ENCODE measurements around the gene INHBB.
"Not testable (repeated sequence)": the region's sequence is repeated elsewhere in the genome, so short reads cannot be mapped to it uniquely, and the experiment has no call there.

INHBB gene

DNA sequence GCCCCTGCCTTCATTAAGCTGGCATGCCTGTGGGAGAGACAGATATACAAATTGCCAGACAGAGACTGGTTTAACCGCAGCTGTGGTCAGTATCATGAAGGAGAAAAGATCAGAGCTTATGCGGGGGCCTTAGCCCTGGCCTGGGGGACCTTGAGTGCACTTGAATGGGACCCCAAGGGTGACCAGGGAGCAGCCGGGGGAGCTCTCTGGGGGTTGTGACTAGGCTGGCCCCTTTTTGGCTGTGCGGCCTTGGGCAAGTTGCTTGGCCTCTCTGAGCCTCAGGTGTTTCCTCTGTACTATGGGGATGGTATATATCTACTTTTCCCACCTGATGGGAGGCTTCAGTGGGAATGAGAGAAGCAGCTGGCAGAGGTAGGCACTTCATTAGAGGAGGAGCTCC lies 35.7 kb downstream of the INHBB start:
- DNase-seq (ENCODE audit: low spot score), result no peak

GRCh38 chr2:120382541-120383144 lies 36.7 kb downstream of the INHBB start:
- no peak for DNase-seq (ENCODE audit: low spot score)

DNA sequence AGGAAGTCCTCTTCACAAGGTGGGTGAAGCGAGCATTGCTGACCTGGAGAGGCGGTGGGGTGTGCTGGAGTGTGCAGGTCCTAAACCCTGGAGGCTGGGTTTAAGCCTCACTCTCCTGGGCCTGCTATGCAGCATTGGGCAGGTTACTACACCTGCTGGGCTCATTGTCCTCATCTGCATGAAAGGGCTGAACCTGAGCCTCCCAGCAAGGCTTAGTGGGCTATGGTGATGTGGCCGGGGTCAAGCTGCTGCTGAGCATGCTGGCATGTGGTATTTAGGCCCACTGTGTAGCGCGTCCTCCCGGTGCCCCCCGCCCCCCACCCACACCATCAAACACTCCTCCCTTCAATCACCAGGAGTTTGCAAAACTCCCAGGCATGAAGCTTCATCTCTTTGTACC lies 37.3 kb downstream of the INHBB start:
- no peak for DNase-seq (ENCODE audit: low spot score)

DNA sequence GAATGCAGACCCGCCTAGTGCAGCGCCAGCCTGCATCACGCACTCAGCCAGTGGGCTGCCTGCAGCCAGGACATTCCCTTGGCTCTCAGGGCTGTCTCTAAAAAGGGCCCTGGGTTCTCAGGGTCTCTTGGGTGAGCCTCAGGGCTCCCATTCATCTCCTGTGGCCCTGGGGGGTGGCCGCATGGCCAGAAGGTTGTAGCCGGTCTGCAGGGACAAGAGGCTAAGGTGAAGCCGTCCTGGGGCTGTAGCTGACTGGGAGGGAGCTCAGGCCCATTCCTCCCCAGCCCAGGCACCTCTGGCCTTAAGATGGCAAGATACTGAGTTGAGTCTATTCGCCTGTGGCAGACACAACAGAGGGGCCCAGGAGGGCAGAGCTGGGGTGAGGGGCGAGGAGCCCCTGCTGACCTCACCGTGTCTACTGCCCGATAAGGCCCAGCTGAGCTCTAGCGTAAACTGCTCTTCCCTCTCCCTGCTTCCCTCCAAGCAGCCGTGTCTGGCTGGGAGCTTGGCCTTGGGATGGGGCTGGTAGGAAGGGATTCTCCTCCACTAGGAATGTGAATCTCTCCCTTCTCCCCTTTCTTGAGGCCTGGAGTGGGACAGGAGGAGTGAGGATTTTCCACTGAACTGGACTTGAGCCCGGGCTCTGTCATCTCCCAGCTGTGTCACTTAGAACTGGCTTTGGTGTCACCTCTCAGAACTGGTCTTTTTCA lies 37.9 kb downstream of the INHBB start:
- DNase-seq (ENCODE audit: low spot score), result no peak

GRCh38 chr2:120384486-120385354 lies 38.8 kb downstream of the INHBB start:
- no peak for DNase-seq (ENCODE audit: low spot score)

- no peak for DNase-seq (ENCODE audit: low spot score)
Measured at GRCh38 chr2:120385355-120386127, 39.6 kb downstream of the INHBB start.

GRCh38 chr2:120388222-120389035 lies 42.5 kb downstream of the INHBB start:
- DNase-seq (ENCODE audit: low spot score), result no peak

DNA sequence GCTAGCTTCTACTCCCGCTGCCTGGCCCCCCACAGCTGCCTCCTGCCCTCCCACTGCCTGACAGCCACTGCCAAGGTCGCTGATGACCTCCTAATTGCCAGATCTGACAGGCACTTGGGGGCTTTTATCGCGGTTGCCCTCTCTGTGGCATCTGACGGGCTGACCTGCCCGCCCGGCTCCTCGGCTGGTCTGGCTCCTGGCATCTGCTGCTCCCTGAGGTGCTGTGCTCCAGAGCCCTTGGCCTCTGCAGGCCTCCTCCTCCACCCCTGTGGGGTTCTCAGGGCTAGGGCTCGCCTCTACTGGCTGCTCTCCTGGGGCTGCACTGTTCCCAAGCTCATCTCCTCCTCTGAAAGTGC lies 43.1 kb downstream of the INHBB start:
- DNase-seq (ENCODE audit: low spot score), result no peak

- DNase-seq (ENCODE audit: low spot score), result no peak
Measured at GRCh38 chr2:120390381-120391055, 44.6 kb downstream of the INHBB start.

- not testable (repeated sequence) for DNase-seq (ENCODE audit: low spot score)
Measured at GRCh38 chr2:120391382-120391781, 45.4 kb downstream of the INHBB start.

- no peak for DNase-seq (ENCODE audit: low spot score)
Measured at GRCh38 chr2:120391911-120392665, 46.2 kb downstream of the INHBB start.

DNA sequence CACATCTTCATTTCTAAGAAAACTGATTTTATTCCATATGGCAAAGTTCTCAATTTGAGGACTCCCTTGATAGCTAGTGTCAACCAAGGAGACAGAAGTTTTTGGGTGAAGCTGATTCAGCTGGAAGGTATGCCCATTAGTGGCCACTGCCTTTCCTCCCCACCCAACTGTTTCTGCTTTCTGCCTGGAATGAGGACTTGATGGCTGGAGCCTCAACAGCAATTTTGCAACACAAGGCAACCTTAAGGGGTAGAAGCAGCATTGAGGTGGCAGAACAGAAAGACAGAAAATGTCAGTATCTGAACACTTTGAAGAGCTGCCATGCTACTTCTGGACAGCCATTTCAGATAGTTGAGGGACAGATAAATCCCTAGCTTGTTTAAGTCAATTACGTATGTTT lies 47.0 kb downstream of the INHBB start:
- no peak for DNase-seq (ENCODE audit: low spot score)

- no peak for DNase-seq (ENCODE audit: low spot score)
Measured at GRCh38 chr2:120393456-120393855, 47.5 kb downstream of the INHBB start.

GRCh38 chr2:120394764-120395163 lies 48.8 kb downstream of the INHBB start:
- no peak for DNase-seq (ENCODE audit: low spot score)

DNA sequence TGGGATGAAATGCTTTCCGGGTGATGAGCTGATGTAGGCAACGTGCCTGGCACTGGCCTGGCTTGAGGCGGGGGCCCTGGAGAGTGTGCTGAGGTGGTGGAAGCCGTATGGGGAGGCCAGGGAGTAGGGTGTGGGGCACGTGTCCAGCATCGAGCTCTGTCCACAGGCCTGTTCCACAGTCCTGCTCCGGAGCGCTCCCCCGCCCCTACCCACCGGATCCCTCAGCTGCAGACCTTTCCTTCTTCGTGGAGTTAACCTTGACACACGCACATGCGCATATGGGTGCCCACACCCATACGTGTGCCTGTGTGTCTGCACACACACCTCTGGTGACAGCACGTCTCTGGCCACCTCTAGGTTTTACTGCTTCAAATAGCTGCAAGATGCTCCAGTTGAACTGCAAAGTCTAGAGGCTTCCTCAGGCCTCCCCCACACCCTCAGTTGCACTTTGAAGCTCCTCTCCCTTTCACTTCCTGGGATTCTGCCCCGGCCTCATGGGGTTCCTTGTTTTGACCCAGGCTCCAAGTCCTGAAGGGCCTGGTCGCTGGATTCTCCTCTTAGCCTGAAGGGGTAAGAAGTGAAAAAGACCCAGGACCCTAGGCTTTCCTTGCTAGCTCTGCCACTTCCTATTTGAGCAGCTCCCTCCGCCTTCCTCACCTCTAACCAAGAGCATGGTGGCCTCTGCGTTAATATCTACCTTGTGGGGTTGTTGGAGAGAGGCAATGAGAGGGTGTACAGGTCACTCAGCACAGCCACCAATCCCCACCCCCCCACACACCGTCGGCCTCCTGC lies 49.5 kb downstream of the INHBB start:
- DNase-seq (ENCODE audit: low spot score), result no peak

DNA sequence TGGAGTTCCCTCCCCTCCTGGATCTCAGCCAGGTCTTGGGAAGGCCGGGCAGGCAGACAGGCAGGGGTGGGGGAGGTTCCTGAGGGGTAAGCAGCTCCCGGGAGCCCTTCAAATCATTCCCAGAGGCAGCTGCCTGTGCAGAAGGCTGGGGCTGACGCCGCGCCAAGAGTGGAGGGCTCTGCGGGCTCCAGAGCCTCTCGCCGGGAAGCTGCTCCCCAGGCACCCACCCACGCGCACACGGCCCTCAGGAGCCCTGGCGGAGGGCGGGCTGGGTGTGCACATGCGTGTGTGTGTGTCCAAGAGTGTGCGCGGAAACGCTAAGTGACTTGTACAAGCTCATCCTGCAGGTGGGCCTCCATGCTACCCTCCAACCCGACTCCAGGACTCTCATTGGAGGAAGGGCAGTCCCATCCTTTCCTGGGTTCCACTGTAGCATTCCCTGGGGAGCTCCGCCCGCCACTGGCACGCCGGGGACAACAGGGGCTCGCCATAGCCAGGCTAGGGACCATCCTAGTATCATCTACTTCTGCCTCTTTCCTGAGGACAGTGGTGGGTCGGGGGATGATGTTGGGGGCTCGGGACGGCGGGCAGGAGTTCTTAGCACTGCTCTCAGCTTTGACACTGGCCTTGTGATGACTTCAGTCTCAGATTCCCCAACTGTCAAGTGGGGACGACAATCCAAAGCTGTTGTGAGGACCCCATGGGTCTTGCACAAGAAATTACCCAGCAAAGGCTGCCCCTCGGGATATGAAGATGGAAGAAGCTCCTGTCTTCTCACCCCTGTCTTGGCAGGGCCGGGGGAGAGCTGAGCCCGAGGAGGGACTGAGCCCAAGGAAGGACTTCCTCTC lies 50.3 kb downstream of the INHBB start:
- no peak for DNase-seq (ENCODE audit: low spot score)

- DNase-seq (ENCODE audit: low spot score), result no peak
Measured at GRCh38 chr2:120396861-120397811, 51.2 kb downstream of the INHBB start.
